GDM1 (cell line): ENCODE data around the gene IGFL4.
A peak's percentile ranks its signal among the peaks of the same experiment; 100 is the strongest.

ENCODE experiments used
- DNase-seq: peaks from one replicate; lab custom pipeline; 2025; lab: John Stamatoyannopoulos, UW

IGFL4 gene

GRCh38 chr19:46020819-46021125 lies 20.0 kb downstream of the IGFL4 start:
- DNase-seq = no peak

DNA sequence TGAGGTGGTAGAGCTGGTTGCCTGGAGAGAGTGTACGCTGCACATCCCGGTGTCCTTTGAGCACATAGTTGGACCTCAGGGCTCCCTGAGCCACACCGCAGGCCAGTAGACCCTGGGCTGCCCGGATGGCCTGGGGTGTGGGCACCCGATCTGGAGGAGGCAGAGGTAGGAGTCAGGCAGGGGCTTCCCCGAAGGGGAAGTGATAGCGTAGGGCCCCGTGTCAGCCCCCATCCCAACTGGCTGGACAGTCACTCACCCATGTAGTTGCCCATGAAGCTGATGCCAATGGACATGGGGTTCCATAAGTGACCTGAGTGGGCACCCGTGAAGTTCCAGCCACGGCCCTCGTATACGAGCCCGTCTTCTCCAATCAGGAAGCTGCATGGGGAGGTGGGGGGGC lies 21.5 kb downstream of the IGFL4 start:
- DNase-seq = no peak

DNA sequence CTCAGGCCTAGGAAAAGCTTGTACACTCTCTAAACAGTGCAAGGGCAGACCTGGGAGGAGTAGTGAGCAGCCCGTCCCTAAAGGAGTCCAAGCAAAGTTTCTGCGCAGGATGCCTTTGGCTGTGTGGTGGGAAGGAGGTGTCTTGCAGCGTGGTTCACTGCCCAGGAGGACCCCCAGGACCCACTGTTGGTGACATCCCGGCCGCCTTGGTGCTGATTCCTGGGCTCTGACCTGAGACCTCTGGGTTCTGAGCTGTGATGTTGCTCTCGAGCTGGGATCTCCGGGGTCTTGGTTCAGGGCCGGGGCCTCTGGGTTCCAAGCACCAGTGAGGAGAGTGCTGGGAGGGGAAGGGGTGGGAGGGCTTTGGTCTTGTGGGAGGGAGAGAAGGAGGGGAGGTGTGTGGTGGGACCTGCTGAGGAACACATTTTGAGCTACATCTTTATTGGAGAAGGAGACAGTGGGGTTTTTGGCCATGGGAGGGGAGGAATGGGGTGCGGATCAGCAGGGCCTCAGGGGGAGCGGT lies 22.0 kb downstream of the IGFL4 start:
- no peak for DNase-seq

GRCh38 chr19:46017874-46018675 lies 22.7 kb downstream of the IGFL4 start:
- DNase-seq = no peak

DNA sequence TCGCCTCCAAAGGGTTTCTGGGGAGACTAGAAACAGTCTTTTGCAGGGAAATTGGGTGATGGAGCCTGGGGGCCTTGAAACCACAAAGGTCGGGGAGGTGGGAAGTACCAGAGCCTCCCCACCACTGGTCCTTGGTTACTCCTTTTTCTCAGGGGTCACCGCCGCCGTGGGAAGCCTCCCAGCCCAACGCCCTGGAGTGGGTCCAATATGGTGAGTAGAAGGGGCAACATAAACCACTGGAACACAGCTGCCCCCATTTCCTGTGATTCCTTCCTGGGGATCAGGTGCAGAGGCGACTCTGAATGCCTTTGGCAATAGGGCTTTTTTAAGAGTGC lies 23.7 kb downstream of the IGFL4 start:
- DNase-seq = no peak

DNA sequence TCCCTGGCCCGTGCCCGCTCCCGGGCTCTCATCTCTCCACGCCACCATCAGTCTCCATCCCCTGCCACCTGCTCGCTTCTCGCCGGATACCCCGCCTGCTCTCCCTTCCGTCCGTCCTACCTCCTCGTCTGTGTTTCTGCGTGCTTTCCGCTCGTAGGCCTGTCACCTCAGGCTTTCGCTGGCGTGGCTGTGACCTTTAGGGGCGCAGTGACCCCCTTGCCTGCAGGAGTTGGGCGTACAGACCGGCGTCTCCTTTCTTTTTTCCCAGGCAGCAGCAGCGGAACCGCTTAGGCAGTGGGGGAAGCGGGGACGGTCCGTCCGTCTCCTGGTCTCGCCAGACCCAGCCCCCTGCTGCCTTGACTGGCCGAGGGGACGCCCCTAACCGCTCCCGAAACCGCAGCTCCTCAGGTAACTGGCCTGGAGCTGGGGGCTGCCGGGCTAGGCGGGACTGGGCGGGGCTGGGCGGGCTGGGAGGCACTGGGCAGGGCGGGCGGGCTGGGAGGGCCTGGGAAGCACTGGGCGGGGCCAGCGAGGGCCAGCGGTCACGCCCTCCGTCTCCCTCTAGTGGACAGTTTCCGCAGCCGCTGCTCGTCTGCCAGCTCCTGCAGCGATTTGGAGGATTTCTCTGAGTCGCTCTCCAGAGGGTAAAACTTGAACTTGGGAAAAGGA lies 24.2 kb downstream of the IGFL4 start:
- no peak for DNase-seq

GRCh38 chr19:46015687-46016425 lies 24.9 kb downstream of the IGFL4 start:
- DNase-seq = no peak

DNA sequence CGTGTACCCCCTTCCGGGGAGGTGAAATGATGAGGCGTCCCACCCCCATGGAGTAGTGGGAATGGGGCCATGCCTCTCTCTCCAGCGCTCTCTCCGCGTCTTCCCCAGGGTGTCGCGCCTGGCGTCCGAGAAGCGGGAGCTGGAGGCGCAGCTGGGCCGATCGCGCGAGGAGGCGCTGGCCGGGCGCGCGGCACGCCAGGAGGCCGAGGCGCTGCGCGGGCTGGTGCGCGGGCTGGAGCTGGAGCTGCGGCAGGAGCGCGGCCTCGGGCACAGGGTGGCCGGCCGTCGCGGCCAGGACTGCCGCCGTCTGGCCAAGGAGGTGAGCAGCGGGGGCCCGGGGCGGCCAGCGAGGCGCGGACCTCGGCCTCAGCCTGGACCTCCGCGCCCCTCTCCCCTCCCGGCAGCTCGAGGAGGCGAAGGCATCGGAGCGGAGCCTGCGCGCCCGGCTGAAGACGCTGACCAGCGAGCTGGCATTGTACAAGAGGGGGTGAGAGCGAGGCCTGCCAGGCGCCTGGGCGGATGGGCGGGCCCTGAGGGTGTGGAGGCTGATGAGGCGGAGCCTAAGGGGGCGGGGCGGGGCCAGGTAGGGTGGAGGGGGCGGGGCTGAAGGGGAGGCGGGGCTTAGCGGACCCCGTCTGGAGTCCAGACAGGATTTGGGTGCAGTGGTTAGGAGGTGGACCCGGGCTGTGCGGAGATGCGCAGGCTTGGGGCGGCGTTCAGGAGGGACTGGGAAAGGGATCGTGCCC lies 25.7 kb downstream of the IGFL4 start:
- no peak for DNase-seq

DNA sequence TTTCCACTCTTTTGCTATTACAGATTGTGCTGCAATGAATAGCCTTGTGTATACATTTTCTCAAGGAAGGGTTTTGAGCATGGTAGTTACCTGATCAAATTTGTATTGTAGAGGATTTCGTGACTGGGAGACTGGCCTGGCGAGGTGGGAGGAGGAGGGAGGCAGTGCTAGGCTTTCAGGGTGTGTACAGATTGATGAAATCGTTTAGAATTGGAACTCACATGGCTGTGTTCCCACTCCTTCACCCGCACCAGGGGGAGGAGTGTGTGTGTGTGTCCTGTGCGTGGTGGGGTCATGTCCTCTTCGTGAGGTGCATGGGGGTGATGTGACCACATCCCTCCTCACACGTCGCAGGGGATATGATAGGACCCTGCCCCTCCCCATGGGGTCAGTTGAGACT lies 26.3 kb downstream of the IGFL4 start:
- no peak for DNase-seq

GRCh38 chr19:46009530-46010510 lies 31.0 kb downstream of the IGFL4 start:
- DNase-seq = peak; percentile 26

GRCh38 chr19:46006411-46006810 lies 34.4 kb downstream of the IGFL4 start:
- no peak for DNase-seq

DNA sequence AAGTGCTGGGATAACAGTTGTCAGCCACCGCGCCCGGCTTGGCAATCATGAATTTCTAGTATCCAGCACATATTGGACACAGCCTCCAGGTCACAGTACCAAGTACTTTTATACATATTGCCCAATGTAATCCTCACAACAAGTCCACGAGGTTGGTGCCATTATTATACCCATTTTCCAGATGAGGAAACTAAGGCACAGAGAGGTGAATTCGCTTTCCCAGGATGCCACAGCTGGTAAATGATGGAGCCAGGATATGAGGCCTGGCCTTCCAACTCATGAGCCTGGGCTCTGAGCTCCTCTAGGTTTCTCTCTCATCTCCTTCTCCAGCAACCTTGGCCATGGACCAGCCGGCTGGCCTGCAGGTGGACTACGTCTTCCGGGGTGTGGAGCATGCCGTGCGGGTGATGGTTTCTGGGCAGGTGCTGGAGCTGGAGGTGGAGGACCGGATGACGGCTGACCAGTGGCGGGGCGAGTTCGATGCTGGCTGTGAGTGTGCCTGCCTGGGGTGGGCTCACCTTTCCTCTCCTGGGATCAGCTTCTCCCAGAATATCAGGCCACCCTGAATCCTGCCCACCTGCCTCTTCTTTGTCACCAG lies 38.0 kb downstream of the IGFL4 start:
- no peak for DNase-seq

- DNase-seq = no peak
Observed at GRCh38 chr19:46000491-46001246, 40.1 kb downstream of the IGFL4 start.

- DNase-seq = no peak
Observed at GRCh38 chr19:45999653-46000121, 41.1 kb downstream of the IGFL4 start.

GRCh38 chr19:45998834-45999233 lies 42.0 kb downstream of the IGFL4 start:
- DNase-seq = no peak

DNA sequence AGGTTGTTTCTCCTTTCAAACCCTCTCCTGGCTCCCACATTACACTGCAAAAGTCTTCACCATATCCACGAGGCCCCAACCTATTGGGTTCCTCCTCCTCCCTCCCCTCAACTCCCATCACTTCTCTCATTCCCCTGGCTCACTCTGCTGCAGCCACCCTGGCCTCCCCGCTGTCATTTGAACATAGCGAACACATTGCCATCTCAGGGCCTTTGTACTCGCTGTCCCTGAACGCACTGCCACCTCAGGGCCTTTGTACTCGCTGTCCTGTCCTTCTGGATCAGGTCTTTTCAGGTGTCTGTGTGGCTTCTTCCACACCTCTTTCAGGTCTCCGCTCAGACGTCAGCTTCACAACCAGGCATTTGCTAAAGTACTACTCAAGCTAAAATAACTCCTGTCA lies 43.9 kb downstream of the IGFL4 start:
- no peak for DNase-seq

DNA sequence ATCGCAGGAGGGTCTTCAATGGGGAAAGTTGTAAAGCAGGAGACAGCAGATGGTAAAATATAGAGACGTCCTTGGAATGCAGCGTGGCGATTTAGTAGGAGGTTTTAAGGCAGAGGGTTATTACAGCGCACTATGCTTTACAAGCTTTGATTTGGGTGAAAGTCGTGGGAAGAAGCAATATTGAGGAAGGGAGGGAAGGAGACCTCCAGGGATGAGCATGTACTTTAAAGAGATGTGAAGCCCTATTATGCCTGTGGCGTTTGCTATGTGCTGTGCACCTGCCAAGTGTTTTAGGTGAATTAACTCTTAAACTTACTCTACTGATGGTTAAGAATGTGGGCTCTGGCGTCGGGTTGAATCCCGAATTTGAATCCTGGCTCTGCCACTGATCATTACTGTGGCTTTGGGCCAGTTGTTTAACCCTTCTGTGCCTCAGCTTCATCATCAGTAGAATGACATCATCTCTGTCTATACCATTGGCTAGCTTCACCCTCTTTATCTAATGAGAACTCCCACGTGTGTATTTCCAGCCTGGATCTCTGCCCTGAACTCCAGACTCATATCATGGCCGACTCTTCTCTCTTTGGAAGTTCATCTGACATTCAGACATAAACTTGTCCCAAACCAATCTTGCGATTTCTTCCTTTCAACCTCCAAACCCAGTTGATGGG lies 45.0 kb downstream of the IGFL4 start:
- DNase-seq = no peak

GRCh38 chr19:45994998-45995714 lies 45.6 kb downstream of the IGFL4 start, which contains the start of gene CCDC61:
TSS of gene CCDC61 (plus strand) at chr19:45995467. CDS start at chr19:46003019, 7,552 bp downstream.
- DNase-seq = peak; percentile 97
